Muscle layer of colon (tissue), 2 donors: ENCODE measurements around the gene LYRM9.

Experiments used
- H3K27ac ChIP-seq: one replicate; pipeline ENCODE4 v1.7.0; 2013; ENCODE audit warnings: low read depth, mild to moderate bottlenecking, low read length, moderate library complexity
- H3K27me3 ChIP-seq, 2 donors: one replicate each; pipeline ENCODE4 v1.7.0; 2013; ENCODE audit warnings: low read length in 2 of 2, mild to moderate bottlenecking in 2 of 2; ENCODE audit not compliant: insufficient read depth in 2 of 2, control insufficient read depth in 1 of 2
- H3K36me3 ChIP-seq: one replicate; pipeline ENCODE4 v1.7.0; 2013; ENCODE audit warnings: mild to moderate bottlenecking, low read length; ENCODE audit not compliant: insufficient read depth
- H3K4me1 ChIP-seq: one replicate; pipeline ENCODE4 v1.7.0; 2013; ENCODE audit warnings: mild to moderate bottlenecking, low read length; ENCODE audit not compliant: insufficient read depth
- H3K4me3 ChIP-seq, 2 donors: one replicate each; pipeline ENCODE4 v1.7.0; 2013; ENCODE audit warnings: low read length in 2 of 2, low read depth in 1 of 2, mild to moderate bottlenecking in 1 of 2, moderate library complexity in 1 of 2
- H3K9ac ChIP-seq: one replicate; pipeline ENCODE4 v1.7.0; 2013; ENCODE audit warnings: low read length
- H3K9me3 ChIP-seq: one replicate; pipeline ENCODE4 v1.7.0; 2013; ENCODE audit warnings: mild to moderate bottlenecking, low read length
- donor health status: abdominal sarcoma.
- donor health status: Adenocarcinoma of cecum.

Gene LYRM9

DNA sequence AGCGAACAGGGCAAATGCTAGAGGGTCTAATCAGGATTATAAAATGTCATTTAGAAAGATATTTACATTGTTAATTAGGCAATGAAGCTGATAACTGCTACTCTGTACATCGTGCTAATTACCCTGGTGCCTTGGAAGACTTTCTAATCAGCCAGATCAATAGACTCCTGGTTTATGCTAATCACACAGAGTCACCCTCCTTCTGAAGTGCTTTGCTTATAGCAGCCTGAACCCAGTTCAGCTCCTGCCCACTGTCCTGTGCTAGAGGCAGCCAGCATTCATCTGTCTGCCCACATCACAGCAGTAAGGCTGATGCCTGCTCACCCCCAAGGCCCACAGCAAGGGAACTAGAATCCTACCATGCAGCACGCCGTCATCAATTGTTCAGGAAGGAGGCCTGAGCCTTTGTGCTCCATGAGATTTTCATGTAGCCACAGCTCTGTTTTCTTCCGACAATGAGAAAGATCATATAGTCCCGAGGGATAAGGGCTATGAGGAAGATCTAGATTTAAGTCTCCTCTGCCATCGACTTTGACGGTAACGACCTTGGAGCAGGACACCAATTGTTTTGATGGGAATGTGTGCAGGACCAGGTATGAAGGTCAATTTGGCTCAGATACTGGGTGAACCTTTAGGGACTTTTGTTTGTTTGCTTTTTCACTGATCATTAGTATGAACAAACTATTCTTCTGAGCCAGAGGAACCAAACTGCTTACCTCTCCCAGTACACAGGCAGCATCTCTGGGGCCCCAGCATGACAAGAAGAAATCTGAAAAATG lies 12.5 kb upstream of the LYRM9 start:
- H3K36me3 ChIP-seq: no peaks in the 10 kb centered on the region
- H3K9me3 ChIP-seq: no peaks in the 10 kb centered on the region
- no peaks in the 10 kb centered on the region for H3K4me1 ChIP-seq
- no peak overlapping the region for H3K4me3 ChIP-seq
- no peak overlapping the region for H3K27ac ChIP-seq
- H3K9ac ChIP-seq: no peak overlapping the region
- H3K27me3 ChIP-seq: no peaks in the 10 kb centered on the region

- no peak overlapping the region for H3K9ac ChIP-seq
- no peak overlapping the region for H3K27ac ChIP-seq
Measured at GRCh38 chr17:27904534-27905446, 11.6 kb upstream of the LYRM9 start.

DNA sequence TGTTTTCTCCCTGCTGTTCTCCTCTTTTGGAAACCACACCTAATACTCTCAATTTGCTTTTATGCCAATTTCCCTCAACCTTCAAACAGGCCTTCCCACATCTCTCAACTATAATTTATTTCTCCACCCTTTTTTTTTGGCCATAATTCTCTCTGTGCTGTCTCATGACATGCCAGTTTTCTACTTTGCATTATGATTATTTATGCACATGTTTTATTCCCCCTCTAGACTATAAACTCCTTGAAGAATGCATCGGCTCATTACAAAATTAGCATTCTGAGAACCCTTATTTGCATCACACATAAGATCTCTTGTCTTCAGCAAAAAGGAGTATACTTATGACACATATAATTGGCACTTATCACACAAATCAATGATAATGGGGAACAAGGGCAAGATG lies 10.9 kb upstream of the LYRM9 start:
- no peak overlapping the region for H3K27ac ChIP-seq
- no peaks in the 10 kb centered on the region for H3K4me1 ChIP-seq
- H3K36me3 ChIP-seq: no peaks in the 10 kb centered on the region
- no peaks in the 10 kb centered on the region for H3K9me3 ChIP-seq
- H3K4me3 ChIP-seq: no peak overlapping the region
- no peak overlapping the region for H3K9ac ChIP-seq
- no peaks in the 10 kb centered on the region for H3K27me3 ChIP-seq

More at GRCh38 chr17:27904534-27905446, 11.6 kb upstream of the LYRM9 start:
- H3K36me3 ChIP-seq: no peaks in the 10 kb centered on the region
- no peaks in the 10 kb centered on the region for H3K4me1 ChIP-seq
- no peaks in the 10 kb centered on the region for H3K27me3 ChIP-seq
- H3K4me3 ChIP-seq: no peak overlapping the region
- H3K9me3 ChIP-seq: no peaks in the 10 kb centered on the region

GRCh38 chr17:27899525-27899924 lies 6.4 kb upstream of the LYRM9 start:
- no peak overlapping the region for H3K9ac ChIP-seq

GRCh38 chr17:27898096-27898495 lies 4.9 kb upstream of the LYRM9 start:
- H3K4me3 ChIP-seq: no peak overlapping the region
- H3K9ac ChIP-seq: no peak overlapping the region
- H3K27me3 ChIP-seq: peaks cover 0 to 5% of the 10 kb centered on the region in 2 donors
- H3K4me1 ChIP-seq: peaks cover 9% of the 10 kb centered on the region
- H3K27ac ChIP-seq: no peak overlapping the region
- H3K9me3 ChIP-seq: no peaks in the 10 kb centered on the region
- H3K36me3 ChIP-seq: no peaks in the 10 kb centered on the region

More at GRCh38 chr17:27899525-27899924, 6.4 kb upstream of the LYRM9 start:
- Histone ChIP-seq H3K27me3 (peaks cover 0 to under 1% of the 10 kb centered on the region in 2 donors), H3K4me1 (no peaks in the 10 kb centered on the region), H3K27ac (no peak overlapping the region), H3K36me3 (no peaks in the 10 kb centered on the region), H3K4me3 (no peak overlapping the region), H3K9me3 (no peaks in the 10 kb centered on the region)

GRCh38 chr17:27896701-27897100 lies 3.5 kb upstream of the LYRM9 start:
- Histone ChIP-seq H3K27me3 (peaks cover 0 to 5% of the 10 kb centered on the region in 2 donors), H3K9me3 (no peaks in the 10 kb centered on the region), H3K27ac (no peak overlapping the region), H3K36me3 (no peaks in the 10 kb centered on the region), H3K9ac (no peak overlapping the region), H3K4me1 (peaks cover 16% of the 10 kb centered on the region), H3K4me3 (no peak overlapping the region)

DNA sequence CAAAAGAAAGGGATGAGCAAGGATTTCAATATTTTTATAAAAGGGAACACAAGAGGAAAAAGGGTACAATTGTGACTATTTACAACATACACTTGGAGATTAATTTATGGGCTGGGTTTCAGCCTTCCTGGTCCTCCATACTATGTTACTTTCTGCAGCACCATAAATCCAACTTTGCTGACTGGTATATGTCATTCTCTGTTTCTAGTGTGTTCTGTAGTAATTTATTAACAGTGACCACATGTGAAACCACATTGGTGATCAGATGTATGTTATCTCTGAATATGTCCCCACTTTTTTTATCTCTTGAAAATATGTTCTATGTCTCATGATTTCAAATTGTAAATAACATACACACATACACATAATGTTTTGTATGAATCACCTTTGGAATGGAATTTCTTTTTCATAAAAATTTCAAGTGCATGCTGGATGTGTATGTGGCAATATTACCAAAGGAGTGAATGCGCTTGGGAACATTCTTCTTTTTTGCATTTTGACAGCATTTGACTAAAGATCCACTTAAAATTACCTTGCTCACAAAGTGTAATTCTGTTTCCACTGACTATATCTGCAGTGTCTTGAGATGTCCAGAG lies 2.9 kb upstream of the LYRM9 start:
- H3K9ac ChIP-seq: no peak overlapping the region
- H3K4me3 ChIP-seq: no peak overlapping the region
- H3K9me3 ChIP-seq: no peaks in the 10 kb centered on the region
- peaks cover 0 to 5% of the 10 kb centered on the region in 2 donors for H3K27me3 ChIP-seq
- no peak overlapping the region for H3K27ac ChIP-seq
- H3K4me1 ChIP-seq: peaks cover 16% of the 10 kb centered on the region
- H3K36me3 ChIP-seq: no peaks in the 10 kb centered on the region

DNA sequence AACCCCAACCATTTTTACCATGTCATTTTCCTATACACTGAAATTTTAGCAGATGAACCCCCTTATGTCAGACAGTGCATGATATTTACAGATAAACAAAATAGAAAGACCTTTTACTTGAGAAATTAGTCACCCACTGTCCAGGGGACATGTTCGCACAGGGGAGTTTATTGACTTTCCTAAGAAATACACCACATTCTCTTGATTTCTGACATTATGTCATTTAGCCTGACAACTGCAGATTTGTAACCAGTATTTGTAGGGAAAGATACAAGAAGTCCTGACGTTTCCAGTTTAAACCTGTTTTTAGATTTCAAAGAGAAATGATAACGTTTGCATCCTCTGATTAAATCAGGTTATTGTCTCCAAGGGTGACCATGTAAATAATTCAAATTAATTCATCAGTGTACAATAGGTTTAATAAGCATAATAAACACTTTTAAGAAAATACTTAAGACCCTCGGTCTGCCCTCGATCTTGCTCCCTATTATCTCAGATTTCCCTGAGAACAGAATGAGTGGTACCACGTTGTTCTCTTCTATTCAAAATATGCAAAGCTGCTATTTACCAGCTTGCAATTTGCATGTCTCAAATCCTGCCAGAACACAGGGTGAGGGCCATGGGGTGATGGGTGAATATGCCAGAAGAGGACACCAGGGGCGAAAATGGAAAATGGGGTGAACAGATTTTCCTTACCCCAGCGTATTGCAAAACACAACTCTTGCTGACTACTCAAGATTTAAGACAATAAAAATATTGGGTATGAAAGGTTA lies 2.1 kb upstream of the LYRM9 start:
- H3K9ac ChIP-seq: no peak overlapping the region
- H3K9me3 ChIP-seq: no peaks in the 10 kb centered on the region
- peaks cover 16% of the 10 kb centered on the region for H3K4me1 ChIP-seq
- H3K4me3 ChIP-seq: no peak overlapping the region
- no peak overlapping the region for H3K27ac ChIP-seq
- H3K27me3 ChIP-seq: peaks cover 0 to 5% of the 10 kb centered on the region in 2 donors
- H3K36me3 ChIP-seq: no peaks in the 10 kb centered on the region

GRCh38 chr17:27893841-27894503 lies 807 bp upstream of the LYRM9 start:
- H3K4me3 ChIP-seq: peak overlapping the region in 1 of 2 donors; percentile 47
- H3K27me3 ChIP-seq: peaks cover 0 to 5% of the 10 kb centered on the region in 2 donors
- H3K9me3 ChIP-seq: no peaks in the 10 kb centered on the region
- no peak overlapping the region for H3K27ac ChIP-seq
- H3K36me3 ChIP-seq: no peaks in the 10 kb centered on the region
- peaks cover 16% of the 10 kb centered on the region for H3K4me1 ChIP-seq
- H3K9ac ChIP-seq: no peak overlapping the region

- H3K9ac ChIP-seq: peak overlapping the region; percentile 66
- H3K27me3 ChIP-seq: peaks cover 0 to 5% of the 10 kb centered on the region in 2 donors
- no peaks in the 10 kb centered on the region for H3K9me3 ChIP-seq
- no peaks in the 10 kb centered on the region for H3K36me3 ChIP-seq
- peak overlapping the region; percentile 66 for H3K27ac ChIP-seq
- peak overlapping the region; percentile 47 to 60 for H3K4me3 ChIP-seq
- H3K4me1 ChIP-seq: peaks cover 16% of the 10 kb centered on the region
Measured at GRCh38 chr17:27892542-27892865, 661 bp downstream of the LYRM9 start.
